Stimulated activated CD4-positive, alpha-beta T cell treated with anti-CD3 and anti-CD28 coated beads, TNF-alpha, amount 100 ng/mL, for 48 hours (primary cell): ENCODE measurements around the gene HACD4.
"Not testable (repeated sequence)": the region's sequence is repeated elsewhere in the genome, so short reads cannot be mapped to it uniquely, and the experiment has no call there.

Experiments used
- DNase-seq, 3 donors: peaks; one replicate each; pipeline ENCODE4 v3.0.0-alpha.2; 2020; ENCODE audit warnings: low read depth in 3 of 3

HACD4 gene

DNA sequence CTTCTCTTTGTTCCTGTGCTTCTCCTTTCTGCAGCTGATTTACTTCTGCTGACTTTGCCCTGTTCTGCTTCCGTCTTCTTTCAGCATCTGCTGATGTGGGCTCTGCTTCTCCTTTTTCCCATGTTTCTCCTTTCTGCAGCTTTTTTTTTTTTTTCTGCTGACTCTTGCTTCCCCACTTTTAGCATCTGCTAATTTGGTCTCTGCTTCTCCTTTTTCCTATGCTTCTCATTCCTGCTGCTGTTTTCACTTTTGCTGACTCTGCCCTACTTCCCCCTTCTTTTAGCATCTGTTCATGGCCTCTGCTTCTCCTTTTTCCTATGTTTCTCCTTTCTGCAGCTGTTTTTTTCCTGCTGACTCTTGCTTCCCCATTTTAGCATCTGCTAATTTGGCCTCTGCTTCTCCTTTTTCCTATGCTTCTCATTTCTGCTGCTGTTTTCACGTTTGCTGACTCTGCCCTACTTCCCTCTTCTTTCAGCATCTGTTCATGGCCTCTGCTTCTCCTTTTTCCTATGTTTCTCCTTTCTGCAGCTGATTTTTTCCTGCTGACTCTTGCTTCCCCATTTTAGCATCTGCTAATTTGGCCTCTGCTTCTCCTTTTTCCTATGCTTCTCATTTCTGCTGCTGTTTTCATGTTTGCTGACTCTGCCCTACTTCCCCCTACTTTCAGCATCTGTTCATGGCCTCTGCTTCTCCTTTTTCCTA lies 58.0 kb downstream of the HACD4 start:
- not testable (repeated sequence) for DNase-seq

- DNase-seq: no peak
Measured at GRCh38 chr9:20972684-20973083, 58.8 kb downstream of the HACD4 start.

- DNase-seq: no peak
Measured at GRCh38 chr9:20962536-20963225, 68.8 kb downstream of the HACD4 start.

DNA sequence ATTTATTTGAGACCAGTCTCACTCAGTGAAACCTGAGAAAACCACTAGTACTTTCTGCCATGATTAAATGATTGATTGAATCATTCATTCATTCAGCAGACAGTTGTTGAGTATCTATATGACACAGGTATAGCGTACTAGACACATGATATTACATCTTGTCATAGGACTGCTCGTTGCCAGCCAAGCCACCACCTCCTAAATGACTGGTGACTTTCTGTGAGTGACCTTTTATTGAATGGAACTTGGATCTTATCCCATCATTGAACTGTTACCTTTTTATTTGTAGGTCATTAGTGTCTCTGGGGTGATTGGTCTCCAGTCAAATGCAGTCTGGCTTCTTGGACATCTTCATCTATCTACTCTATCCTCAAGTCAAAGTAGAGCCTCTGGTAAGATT lies 80.7 kb downstream of the HACD4 start:
- DNase-seq: no peak
